CD4-positive, alpha-beta T cell treated with Interleukin-4 for 1 hour (primary cell): ENCODE measurements around the gene OLFML2A.

ENCODE experiments used
- DNase-seq, 2 donors: peaks; one replicate each; pipeline ENCODE4 v3.0.0-alpha.2; 2020 to 2022

The OLFML2A gene

DNA sequence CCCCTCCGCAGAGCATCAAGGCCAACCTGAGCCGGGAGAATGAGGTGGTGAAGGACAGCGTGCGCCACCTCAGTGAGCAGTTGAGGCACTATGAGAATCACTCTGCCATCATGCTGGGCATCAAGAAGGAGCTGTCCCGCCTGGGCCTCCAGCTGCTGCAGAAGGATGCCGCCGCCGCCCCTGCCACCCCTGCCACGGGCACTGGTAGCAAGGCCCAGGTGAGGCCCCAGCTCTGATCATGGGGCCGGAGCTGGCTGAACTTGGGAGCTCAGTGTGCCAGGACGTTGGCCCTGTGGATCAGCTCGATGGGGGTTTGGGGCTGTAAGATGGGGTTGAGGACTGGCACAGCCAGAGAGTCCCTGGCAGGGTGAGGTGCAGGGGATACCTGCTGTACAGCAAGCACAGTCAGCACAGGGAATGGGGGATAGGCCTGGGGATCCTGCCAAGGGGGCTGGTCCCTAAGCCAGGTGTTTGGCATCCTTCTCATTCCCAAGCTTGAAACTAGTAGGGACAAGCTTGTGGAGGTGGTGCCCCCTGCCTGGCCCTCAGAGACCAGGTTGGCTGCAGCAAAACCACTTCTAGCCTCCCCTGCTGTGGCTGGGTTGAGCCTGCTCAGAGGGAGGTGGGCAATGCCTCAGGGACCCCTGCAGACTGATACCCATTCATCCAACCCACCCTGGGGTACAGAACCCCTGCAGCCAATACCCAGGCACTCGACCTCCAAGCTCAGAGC is 22.5 kb downstream of the OLFML2A start:
- no peak for DNase-seq

DNA sequence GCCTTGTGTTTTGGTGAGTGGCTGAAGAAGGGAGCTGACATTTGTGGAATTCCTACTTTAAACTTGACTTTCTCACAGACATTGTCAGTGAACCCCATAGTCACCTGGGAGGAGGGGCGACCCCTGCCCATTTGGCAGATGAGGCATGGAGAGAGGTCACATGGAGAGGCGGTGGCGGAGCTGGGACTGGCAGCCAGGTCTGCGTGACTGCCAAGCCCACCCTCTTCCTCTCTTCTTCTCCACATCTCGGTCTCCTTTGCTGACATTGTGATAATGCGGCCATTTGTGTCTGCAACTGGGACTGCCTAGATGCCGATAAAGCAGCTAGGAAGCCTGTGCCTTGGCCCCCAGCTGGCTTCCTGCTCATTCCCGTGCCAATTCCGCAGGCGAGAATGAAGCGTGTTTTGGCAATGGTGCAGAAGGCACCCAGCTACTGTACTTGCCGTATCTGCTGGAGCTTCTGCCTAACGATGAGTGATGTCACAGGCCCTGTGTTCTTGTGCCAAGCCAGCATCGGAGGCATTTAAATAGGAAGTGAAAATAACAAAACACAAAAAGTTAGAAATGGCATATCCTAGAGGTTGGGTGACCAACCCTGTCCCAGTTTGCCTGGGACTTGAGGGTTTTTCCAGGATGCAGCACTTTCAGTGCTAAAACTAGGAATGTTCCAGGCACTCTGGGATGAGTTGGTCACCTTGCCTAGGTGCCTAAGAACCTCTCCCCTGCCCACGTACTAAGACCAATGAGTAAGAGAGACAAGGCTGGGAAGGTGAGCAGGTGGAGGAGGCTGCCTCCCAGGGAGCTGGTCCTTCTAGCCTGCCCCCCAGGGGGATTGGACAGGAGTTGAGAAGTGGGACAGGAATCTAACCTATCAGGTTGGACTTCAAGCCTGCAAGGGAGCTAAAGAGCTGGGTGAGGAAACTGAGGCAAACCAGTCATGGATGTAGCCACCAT is 23.6 kb downstream of the OLFML2A start:
- peak; percentile 8 to 74 for DNase-seq

DNA sequence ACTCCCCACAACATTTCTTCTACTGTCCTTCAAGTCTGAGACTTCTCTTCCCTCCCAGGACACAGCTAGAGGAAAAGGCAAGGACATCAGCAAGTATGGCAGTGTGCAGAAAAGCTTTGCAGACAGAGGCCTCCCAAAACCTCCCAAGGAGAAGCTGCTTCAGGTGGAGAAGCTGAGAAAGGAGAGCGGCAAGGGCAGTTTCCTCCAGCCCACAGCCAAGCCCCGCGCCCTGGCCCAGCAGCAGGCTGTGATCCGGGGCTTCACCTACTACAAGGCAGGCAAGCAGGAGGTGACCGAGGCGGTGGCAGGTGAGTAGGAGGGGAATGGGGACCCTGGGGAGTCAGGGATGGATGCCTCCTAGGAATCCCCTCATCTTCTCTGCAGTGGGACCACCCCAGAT is 24.4 kb downstream of the OLFML2A start:
- no peak for DNase-seq

DNA sequence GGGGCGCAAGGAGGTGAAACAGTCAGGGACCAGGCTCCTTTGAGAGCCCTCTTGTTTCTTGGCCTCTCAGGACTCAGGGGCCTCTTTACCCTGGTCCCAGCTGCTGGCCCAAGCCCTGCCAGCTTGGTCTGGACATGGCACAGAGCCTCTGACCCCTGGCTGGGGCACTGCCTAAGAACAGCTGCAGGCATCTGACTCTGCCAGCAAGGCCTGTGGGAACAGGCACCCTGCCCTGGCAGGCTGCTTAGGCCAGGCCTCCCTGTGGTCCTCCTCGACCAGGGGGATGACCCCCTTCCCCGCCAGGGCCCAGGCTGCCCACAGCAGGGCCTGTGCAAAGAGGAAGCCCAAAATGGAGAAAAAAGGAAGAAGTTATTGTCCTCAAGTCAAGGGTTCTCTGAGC is 25.5 kb downstream of the OLFML2A start:
- no peak for DNase-seq

DNA sequence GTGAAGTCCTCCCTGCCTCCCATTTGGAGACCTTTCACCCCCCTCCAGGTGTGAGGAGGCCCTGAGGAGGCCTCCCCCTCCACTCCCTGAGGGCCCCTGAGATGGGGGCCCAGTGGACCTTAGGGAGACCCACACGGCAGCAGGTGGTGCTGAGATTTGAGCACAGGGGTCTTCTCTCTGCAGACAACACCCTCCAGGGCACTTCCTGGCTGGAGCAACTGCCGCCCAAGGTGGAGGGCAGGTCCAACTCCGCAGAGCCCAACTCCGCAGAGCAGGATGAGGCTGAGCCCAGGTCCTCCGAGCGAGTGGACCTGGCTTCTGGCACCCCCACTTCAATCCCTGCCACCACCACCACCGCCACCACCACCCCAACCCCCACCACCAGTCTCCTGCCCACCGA is 27.0 kb downstream of the OLFML2A start:
- no peak for DNase-seq

DNA sequence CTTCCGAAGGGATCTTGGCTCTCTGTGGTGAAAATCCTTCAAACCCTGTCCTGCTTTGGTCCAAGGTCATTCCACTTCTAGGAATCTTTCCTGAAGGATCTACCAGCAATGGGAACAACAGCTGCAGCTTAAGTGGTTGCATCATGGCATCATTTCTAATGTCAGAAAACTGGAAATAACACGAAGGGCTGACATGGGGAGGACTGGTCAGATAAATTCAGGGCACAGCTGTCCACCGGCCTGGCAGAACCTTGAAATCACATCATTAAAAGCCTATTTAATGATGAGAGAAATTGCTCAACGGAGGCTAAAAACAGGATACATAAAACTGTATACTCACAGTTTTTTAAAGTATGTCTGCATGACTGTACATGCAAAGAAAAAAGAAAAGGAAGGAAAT is 28.3 kb downstream of the OLFML2A start:
- DNase-seq = no peak

DNA sequence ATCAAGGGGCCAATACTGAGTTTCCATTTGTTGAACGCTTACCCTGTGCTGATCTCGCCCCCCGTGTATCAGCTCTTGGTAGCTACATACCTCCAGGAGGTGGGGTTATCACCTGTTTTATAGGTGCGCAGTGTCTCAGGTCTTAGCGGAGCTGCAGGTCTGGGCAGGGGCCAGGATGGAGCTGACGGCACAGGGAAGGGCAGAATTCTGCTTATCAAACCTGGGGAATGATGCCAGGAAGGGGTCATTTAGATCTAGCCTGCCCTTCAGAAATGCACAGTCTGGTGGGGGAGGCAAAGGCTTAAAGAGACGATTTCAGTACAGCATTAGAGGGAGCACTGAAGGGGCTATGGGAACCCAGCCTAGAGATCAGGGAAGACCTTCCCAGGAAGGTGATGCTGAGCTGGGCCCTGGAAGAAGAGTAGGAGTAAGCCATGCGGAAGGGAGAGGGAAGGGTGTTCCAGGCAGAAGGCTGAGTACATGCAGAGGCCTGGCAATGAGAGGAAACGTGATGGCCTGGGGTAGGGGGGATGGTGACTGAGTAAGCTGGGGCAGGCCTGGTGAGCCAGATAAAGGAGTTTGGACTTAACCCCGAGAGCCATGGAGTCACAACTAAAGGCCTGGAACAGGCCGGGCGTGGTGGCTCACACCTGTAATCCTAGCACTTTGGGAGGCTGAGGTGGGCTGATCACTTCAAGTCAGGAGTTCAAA is 31.5 kb downstream of the OLFML2A start:
- DNase-seq = no peak

DNA sequence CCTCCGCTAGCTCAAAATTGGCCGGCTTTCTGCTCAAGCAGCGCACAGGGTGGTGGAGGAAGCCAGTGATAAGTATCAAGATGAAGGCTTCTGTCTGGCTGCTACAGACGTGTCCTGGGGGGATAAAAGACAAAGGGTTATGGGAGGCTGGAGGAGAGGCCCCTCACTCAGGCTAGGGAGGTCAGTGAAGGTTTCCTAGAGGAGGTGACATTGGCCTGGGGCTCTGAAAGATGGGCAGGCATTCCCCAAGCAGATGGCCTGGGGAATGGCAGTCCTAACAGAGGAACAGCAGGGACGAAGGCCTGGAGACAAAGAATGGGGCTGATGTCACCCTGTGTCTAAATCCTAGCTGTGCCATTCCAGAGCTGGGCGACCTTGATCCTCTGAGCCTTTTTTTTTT is 32.3 kb downstream of the OLFML2A start:
- DNase-seq = no peak

DNA sequence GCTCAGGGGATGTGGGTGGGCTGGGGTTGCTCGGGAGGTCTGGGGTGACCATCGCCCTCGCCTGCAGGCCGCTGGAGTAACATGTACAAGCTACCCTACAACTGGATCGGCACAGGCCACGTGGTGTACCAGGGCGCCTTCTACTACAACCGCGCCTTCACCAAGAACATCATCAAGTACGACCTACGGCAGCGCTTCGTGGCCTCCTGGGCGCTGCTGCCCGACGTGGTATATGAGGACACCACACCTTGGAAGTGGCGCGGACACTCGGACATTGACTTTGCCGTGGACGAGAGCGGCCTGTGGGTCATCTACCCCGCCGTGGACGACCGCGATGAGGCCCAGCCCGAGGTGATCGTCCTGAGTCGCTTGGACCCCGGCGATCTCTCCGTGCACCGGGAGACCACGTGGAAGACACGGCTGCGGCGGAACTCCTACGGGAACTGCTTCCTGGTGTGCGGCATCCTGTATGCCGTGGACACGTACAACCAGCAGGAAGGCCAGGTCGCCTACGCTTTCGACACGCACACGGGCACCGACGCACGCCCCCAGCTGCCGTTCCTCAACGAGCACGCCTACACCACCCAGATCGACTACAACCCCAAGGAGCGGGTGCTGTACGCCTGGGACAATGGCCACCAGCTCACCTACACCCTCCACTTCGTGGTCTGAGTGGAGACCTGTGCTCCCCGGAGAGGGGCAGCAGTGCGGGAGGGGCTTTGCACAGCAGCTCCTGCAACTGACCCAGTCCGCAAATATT is 33.0 kb downstream of the OLFML2A start:
- no peak for DNase-seq

DNA sequence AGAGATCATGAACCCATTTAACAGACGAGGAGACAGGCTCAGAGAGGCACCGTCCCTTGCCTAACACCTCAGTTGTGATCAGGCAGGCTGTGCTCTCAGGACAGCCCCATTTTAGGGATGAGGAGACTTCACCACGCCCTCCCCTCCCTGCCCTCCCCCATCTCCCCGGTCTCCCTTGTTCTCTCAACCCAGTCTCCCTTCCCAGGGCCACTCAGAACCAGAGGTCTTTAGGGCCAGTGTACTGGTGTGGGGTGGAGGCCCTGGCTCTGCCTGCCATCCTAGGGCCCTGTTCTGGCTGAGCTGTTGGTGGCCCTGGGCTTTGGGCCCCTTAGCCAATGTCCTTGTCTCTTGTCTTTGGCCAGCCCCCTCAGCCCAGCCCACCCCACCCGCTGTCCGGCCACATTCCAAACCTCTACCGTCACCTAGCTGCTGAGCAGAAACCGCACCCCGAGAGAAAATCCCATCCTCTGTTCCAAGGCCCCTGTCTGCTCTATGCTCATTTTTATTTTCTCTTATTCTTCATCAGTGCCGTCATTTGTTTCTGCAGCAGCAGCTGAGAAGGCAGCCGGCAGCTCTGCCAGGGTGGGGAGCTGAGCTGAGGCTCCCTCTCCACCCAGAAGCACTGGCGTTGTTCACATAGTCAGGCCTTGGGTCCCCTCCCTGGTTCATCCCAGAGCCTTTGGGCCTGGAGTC is 33.9 kb downstream of the OLFML2A start:
- DNase-seq = no peak

DNA sequence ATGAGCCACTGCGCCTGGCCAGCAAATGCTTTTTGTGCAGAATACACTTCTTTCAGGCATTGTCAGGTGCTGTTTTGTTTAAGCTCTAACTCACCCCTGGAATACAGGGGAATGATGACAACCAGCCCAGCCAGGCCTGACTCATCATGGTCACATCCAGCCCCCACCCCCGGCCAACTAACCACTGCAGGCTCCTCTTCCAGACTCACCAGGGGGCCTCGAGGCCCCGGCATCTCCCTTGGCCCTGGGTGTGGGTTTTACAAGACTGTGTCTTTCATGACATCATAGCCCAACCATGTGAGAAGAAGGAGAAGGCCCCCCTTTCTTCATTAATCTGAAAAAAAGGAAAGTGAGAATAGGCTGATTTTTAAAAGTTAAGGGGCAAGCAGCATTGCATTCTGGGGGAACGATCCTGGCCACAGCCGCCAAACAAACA is 35.5 kb downstream of the OLFML2A start:
- DNase-seq = no peak

DNA sequence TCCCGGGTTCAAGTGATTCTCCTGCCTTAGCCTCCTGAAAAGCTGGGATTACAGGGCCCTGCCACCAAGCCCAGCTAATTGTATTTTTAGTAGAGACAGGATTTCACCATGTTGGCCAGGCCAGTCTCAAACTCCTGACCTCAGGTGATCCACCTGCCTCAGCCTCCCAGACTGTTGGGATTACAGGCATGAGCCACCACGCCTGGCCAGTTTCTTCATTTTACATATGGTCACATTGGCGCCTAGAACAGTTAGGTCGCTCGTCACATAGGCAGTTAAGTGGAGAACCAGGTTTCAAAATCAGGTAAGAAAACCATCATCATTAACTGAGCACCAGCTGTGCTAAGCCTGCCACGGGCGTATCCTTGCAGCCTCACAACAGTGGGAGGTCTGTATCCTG is 36.1 kb downstream of the OLFML2A start:
- DNase-seq = no peak

DNA sequence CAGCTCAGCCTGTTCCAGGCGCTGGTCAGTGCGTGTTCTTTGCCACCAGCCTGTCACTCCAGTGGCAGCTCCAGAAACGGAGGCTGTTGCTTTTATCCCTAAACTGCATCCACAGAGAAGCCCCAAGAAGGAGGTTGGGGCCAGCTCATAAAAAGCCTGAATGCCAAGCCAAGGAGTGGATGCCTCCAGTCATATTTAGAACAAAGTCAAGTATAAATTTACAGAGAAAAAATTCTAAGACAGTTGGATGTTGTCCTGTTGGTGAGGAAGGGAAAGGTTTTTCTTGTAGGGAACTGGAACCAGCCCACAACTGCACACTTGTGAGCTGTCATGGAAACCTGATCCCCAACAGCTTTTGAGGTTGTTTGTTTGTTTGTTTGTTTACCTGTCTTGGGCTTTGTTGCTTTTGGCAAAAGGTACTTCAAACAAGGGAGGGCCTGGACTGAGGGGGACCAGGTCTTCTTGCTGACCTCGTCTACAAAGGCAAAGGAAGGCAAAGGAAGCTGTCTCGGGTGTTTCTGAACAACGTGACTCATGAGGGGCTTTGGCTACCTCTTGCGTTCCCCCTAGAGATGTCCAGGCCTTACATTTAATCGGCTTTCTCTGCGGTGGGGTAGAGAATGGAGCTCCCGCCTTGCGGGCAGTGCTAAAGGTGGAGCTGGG is 36.7 kb downstream of the OLFML2A start:
- DNase-seq = no peak

DNA sequence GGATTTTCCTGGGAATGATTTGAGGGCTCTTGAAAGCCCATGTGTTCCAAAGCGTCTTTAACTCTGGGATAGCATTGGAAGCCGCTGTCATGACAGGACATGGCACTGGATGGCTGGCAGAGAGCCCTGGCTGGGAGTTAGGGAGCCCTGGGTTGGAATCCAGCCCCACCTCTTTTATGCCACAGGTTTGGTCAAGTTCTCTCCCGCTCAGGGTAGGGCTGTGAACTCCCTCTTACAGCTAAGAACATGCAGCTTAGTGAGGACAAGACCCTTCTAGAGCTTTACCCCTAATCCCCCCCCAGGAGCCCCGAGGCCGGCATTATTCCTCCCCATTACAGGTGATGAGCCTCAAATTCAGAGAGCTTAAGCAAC is 37.2 kb downstream of the OLFML2A start:
- no peak for DNase-seq

DNA sequence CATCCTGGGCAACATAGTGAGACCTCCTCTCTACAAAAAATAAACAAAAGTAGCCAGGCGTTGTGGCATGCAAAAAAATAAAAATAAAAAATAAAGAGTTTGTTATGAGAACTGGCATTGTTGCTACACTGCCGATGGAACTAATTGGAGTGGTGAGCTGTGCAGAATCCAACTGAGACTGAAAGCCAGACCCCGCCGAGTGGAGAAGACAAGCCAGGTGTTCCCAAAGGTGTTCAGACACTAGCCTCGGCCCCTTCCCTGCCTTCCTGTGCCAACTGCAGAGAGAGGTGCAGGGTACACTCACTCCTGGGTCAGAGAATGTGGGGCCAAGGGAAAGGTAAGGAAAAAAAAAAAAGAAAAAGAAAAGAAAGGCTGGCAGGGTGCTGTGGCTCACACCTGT is 38.7 kb downstream of the OLFML2A start:
- DNase-seq = no peak

DNA sequence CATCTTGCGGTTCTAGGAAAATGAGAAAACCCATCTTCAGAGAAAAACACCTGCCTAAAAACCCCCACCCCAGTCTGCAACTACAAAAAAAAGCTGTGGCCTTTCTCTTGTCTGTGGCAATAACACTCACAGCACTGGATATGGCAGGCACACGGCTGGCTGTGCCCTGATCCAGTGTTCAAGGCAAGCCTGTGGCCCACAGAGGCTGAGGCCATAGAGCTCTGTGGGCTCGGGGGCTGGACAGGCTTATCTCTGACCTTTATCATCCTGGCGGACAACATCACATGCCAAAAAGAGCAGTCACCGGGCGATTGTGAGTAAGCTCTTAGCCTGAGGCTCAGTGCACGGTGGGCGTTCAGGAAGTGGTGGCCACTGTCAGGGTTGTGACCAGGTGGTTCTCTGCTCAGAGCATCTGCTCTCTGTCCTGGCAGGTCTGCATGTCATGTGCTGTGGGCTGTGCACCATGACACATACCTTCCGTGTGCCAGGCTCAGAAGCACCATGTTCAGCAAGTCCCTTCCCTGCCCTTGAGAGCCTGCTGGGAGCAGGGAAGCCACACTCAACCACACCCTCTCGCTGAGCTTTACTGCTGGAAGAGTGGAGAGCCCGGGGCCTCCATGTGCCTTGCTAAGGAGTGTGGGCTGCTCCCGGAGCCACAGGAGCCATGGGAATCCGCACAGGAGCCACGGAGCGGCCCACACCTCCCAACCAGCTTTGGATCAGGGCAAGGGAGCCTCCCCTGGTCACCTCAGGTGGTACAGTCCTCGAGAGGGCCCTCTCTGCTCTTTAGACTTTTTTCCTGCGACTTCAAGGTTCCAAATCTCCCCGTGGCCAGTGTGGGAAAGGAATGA is 41.7 kb downstream of the OLFML2A start:
- DNase-seq = no peak

DNA sequence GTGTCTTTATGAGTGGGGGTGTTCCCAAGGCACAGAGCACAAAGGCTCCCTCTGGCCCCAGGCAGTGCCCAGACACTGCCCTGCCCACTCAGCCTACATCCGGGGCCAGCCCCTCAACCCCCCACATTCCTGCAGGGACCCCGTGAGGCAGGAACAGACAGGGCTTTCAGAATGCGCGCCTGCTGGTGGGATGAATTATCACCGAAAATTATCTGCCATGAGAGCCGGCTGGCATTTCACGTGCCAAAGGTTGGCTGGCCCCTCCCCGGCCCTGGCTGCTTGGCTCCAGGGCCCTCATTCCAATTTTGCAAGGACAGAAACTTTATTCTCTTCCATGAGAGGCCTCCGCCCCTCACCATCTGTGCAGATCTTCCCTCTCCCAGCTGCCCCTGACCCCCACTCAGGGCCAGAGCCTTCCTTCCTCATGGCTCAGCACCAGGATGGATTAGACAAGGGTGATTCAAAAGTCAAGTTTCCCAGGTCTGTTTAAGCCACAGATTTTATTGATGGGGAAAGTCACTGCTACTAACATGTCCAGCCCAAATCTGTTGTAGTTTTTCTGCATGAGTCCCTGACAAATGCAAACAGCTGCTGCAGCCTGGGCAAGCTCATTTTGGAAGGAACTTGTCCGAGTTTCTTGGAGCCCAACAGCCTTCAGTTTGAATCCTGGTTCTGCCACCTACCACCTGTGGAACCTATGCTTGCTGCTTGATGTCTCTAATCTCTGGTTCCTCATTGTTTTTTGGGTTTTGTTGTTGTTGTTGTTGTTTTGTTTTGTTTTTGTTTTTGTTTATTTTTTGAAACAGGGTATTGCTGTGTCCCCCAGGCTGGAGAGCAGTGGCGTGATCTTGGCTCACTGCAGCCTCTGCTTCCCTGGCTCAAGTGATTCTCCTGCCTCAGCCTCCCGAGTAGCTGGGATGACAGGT is 44.0 kb downstream of the OLFML2A start:
- no peak for DNase-seq

DNA sequence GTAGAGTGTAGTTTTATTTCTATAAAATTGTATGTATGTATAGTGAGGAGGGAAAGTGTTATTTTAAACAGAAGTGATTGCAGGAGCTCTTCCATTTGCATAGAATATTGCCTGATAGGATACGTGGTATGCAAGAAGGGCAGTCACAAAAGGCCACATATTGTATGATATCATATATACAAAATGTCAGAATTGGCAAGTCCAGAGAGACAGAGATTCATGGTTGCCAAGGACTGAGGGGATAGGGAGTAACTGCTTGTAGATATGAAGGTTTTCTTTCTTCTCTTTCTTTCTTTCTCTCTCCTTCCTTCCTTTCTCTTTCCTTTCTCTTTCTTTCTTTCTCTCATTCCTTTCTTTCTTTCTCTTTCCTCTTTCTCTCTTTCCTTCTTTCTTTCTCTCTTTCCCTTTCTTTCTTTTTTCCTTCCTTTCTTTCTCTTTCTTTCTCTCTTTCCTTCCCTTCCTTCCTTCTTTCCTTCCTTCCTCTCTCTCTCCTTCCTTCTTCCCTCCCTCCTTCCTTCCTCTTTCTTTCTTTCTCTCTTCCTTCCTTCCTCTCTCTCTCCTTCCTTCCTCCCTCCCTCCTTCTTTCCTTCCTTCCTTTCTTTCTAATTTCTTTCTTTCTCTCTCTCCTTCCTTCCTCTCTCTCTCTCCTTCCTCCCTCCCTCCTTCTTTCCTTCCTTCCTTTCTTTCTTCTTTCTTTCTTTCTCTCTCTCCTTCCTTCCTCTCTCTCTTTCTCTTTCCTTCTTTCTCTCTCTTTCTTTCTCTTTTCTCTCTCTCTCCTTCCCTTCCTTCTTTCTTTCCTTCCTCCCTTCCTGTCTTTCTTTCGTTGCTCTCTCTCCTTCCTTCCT is 51.8 kb downstream of the OLFML2A start:
- no peak for DNase-seq

DNA sequence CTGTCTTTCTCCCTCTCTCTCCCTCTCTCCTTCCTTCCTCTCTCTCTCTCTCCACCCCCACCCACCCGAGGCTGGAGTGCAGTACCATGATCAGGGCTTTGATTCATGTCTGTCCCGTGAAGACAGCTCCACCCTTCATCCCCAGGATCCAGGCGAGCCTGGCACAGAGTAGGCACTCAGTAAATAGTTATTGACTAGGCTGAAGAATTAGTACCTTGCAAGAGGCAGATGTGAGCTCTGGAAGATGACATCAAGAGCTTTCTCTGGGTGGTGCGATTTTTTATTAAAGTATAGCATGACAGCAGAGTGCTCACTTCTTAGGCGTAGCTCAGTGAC is 52.4 kb downstream of the OLFML2A start:
- no peak for DNase-seq
